HepG2 (cell line): Measurements from ENCODE around the gene ACTN1. TPM values are rescaled to one million over a fixed set of nuclear protein-coding genes. Genes with fewer than 3 reads are reported as not detected.
A peak's percentile ranks its signal among the peaks of the same experiment; 100 is the strongest.

Experiments
- ARHGAP35 ChIP-seq: sonication (generic); formaldehyde crosslinking; IDR thresholded peaks from 2 replicates; pipeline ENCODE4 v1.9.0; 2022; ENCODE audit warnings: mild to moderate bottlenecking, inconsistent platforms, moderate library complexity, missing genetic modification reagents, borderline replicate concordance
- BRCA1 ChIP-seq: sonication (generic); formaldehyde crosslinking; IDR thresholded peaks from 2 replicates; pipeline ENCODE4 v1.4.0; 2020; ENCODE audit warnings: missing genetic modification reagents
- FOXC1 ChIP-seq: sonication (generic); formaldehyde crosslinking; IDR thresholded peaks from 2 replicates; pipeline ENCODE4 v1.8.0; 2022; ENCODE audit warnings: mild to moderate bottlenecking, missing genetic modification reagents, borderline replicate concordance
- GABPB1 ChIP-seq: IDR thresholded peaks from 2 replicates; pipeline ENCODE4 v1.6.1; 2016; ENCODE audit warnings: mild to moderate bottlenecking, missing genetic modification reagents, moderate library complexity, missing compliant biosample characterization
- KDM4B ChIP-seq: sonication (generic); formaldehyde crosslinking; IDR thresholded peaks from 2 replicates; pipeline ENCODE4 v1.4.0; 2020; ENCODE audit warnings: missing genetic modification reagents
- MEIS1 ChIP-seq: sonication (generic); formaldehyde crosslinking; IDR thresholded peaks from 2 replicates; pipeline ENCODE4 v1.9.0; 2021; ENCODE audit warnings: mild to moderate bottlenecking, missing genetic modification reagents, moderate library complexity, borderline replicate concordance
- MXI1 ChIP-seq: IDR thresholded peaks from 3 replicates; pipeline ENCODE4 v1.6.1; 2012; ENCODE audit warnings: low read depth, low read length, inconsistent platforms, borderline replicate concordance
- NKX3-1 ChIP-seq: sonication (generic); formaldehyde crosslinking; IDR thresholded peaks from 2 replicates; pipeline ENCODE4 v1.5.0; 2020; ENCODE audit warnings: missing genetic modification reagents
- RXRA ChIP-seq: sonication (generic); formaldehyde crosslinking; IDR thresholded peaks from 2 replicates; pipeline ENCODE4 v1.5.1; 2020; ENCODE audit warnings: missing genetic modification reagents
- SUZ12 ChIP-seq: fragments of 150-350 bp; IDR thresholded peaks from 2 replicates; pipeline ENCODE4 v1.6.1; 2014; ENCODE audit warnings: low read depth, low read length
- TP53 ChIP-seq: sonication (generic); formaldehyde crosslinking; conservative IDR thresholded peaks from 2 replicates; pipeline ENCODE4 v1.4.0; 2020; ENCODE audit warnings: missing genetic modification reagents
- ZNF225 ChIP-seq: sonication (generic); formaldehyde crosslinking; IDR thresholded peaks from 2 replicates; pipeline ENCODE4 v1.4.0; 2020; ENCODE audit warnings: mild to moderate bottlenecking, missing genetic modification reagents
- ZNF614 ChIP-seq: IDR thresholded peaks from 2 replicates; pipeline ENCODE4 v1.6.1; 2018; ENCODE audit warnings: missing biosample characterization, missing genetic modification reagents, inconsistent platforms, borderline replicate concordance
- ZNF616 ChIP-seq: sonication (generic); formaldehyde crosslinking; IDR thresholded peaks from 2 replicates; pipeline ENCODE4 v1.5.0; 2020; ENCODE audit warnings: low read depth, mild to moderate bottlenecking, missing genetic modification reagents
- ZNF724P ChIP-seq: sonication (generic); formaldehyde crosslinking; IDR thresholded peaks from 2 replicates; pipeline ENCODE4 v1.8.0; 2022; ENCODE audit warnings: missing genetic modification reagents, borderline replicate concordance
- polyA plus RNA-seq, 8 experiments: library from polyadenylated mRNA; depleted of rRNA in 3 of 8; stranded (reverse) in 7 of 8; unstranded in 1 of 8; fragments of >200 nt; fragmentation: Illumina TruSeq in 4 of 8; extraction: Trizol in 4 of 8; gene quantifications; 2 replicates each; pipeline versions ENCODE4 v1.2.1 to v1.2.3, GENCODE V29; 2011 to 2016; ENCODE audit warnings: low read depth in 4 of 8, missing spikeins in 1 of 8, mixed read lengths in 1 of 8; ENCODE audit not compliant: insufficient read depth in 1 of 8
- total RNA-seq, 5 experiments: library from RNA; depleted of rRNA; stranded (reverse); fragments of >200 nt; fragmentation: Illumina TruSeq; extraction: Trizol; gene quantifications; 2 replicates each; pipeline ENCODE4 v1.2.3, GENCODE V29; 2016; ENCODE audit warnings: low read depth in 1 of 5
- TF ChIP-seq, protein P1 (sequence below): sonication (generic); formaldehyde crosslinking; IDR thresholded peaks from 2 replicates; pipeline ENCODE4 v1.4.0; 2020; ENCODE audit warnings: mild to moderate bottlenecking, missing genetic modification reagents
- TF ChIP-seq, protein P2 (sequence below): sonication (generic); formaldehyde crosslinking; IDR thresholded peaks from 2 replicates; pipeline ENCODE4 v1.4.0; 2020; ENCODE audit warnings: missing genetic modification reagents
- TF ChIP-seq, protein P3 (sequence below): sonication (generic); formaldehyde crosslinking; IDR thresholded peaks from 2 replicates; pipeline ENCODE4 v1.5.0; 2020; ENCODE audit warnings: mild to moderate bottlenecking, missing genetic modification reagents, borderline replicate concordance
- TF ChIP-seq, protein P4 (sequence below): sonication (generic); formaldehyde crosslinking; IDR thresholded peaks from 2 replicates; pipeline ENCODE4 v1.4.0; 2020; ENCODE audit warnings: missing genetic modification reagents, borderline replicate concordance
- TF ChIP-seq, protein P5 (sequence below): sonication (generic); formaldehyde crosslinking; IDR thresholded peaks from 2 replicates; pipeline ENCODE4 v1.8.0; 2022; ENCODE audit warnings: missing genetic modification reagents, mild to moderate bottlenecking, borderline replicate concordance

Gene ACTN1
- total and polyA plus RNA-seq, 2 of the 13 experiments (the other 11 are each of a cell fraction or from before 2014, with no cell fraction given), result 58.6 to 162 TPM

DNA sequence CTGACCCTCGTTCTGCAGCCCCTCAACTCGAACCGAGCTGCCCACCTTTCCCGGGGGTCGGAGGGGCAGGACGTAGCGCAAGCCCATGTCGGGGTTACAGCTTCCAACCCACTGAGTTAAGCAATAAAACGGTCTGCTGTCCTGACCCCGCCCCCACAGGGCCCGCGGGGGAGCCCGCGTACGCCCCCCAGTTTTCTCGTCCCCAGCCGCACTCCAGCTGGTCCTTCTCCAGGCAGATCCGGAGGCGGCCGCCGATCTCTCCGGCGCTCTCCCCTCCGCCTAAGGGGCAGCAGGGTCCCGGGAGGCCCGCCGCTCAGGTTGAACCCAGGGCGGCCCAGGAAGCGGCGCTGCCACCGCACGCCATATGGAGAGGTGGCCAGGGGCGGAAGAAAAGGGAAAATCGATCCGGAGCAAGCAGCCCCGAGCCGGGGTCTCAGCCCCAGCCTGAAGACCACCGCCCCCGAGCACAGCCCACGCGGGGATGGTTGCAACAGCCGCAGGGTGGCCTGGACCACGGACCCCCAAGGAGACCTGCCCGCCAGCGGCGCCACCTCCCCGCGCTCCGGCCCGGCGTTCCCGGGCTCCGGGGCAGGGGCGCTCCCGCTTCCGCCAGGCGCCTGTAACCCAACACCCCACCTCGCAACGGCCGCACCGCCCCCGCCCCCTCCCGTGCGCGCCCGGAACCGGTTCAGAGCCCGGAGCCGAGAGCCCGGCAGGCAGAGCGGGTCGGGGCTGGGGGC is 760 bp downstream of the ACTN1 start (continued):
- TF ChIP-seq ARHGAP35 (CRISPR knock-in tag) (no peak; the same call in 1 of the 2 replicates), RXRA (CRISPR knock-in tag) (no peak), ZNF616 (no peak), BRCA1 (CRISPR knock-in tag) (no peak), GABPB1 (CRISPR knock-in tag) (peak; percentile 49), ZNF614 (CRISPR knock-in tag) (no peak), FOXC1 (CRISPR knock-in tag) (peak; percentile 66; the same call in 1 of the 2 replicates), SUZ12 (no peak), MEIS1 (no peak), MXI1 (no peak), TP53 (CRISPR knock-in tag) (no peak), KDM4B (CRISPR knock-in tag) (no peak), ZNF724P (CRISPR knock-in tag) (peak; percentile 38; the same call in 1 of the 2 replicates), NKX3-1 (CRISPR knock-in tag) (no peak), ZNF225 (no peak; the same call in 1 of the 2 replicates)
- TF ChIP-seq, protein P1, sequence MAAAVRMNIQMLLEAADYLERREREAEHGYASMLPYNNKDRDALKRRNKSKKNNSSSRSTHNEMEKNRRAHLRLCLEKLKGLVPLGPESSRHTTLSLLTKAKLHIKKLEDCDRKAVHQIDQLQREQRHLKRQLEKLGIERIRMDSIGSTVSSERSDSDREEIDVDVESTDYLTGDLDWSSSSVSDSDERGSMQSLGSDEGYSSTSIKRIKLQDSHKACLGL (CRISPR knock-in tag), result no peak
- TF ChIP-seq, protein P2, sequence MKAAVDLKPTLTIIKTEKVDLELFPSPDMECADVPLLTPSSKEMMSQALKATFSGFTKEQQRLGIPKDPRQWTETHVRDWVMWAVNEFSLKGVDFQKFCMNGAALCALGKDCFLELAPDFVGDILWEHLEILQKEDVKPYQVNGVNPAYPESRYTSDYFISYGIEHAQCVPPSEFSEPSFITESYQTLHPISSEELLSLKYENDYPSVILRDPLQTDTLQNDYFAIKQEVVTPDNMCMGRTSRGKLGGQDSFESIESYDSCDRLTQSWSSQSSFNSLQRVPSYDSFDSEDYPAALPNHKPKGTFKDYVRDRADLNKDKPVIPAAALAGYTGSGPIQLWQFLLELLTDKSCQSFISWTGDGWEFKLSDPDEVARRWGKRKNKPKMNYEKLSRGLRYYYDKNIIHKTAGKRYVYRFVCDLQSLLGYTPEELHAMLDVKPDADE (CRISPR knock-in tag), result no peak
- TF ChIP-seq, protein P3, sequence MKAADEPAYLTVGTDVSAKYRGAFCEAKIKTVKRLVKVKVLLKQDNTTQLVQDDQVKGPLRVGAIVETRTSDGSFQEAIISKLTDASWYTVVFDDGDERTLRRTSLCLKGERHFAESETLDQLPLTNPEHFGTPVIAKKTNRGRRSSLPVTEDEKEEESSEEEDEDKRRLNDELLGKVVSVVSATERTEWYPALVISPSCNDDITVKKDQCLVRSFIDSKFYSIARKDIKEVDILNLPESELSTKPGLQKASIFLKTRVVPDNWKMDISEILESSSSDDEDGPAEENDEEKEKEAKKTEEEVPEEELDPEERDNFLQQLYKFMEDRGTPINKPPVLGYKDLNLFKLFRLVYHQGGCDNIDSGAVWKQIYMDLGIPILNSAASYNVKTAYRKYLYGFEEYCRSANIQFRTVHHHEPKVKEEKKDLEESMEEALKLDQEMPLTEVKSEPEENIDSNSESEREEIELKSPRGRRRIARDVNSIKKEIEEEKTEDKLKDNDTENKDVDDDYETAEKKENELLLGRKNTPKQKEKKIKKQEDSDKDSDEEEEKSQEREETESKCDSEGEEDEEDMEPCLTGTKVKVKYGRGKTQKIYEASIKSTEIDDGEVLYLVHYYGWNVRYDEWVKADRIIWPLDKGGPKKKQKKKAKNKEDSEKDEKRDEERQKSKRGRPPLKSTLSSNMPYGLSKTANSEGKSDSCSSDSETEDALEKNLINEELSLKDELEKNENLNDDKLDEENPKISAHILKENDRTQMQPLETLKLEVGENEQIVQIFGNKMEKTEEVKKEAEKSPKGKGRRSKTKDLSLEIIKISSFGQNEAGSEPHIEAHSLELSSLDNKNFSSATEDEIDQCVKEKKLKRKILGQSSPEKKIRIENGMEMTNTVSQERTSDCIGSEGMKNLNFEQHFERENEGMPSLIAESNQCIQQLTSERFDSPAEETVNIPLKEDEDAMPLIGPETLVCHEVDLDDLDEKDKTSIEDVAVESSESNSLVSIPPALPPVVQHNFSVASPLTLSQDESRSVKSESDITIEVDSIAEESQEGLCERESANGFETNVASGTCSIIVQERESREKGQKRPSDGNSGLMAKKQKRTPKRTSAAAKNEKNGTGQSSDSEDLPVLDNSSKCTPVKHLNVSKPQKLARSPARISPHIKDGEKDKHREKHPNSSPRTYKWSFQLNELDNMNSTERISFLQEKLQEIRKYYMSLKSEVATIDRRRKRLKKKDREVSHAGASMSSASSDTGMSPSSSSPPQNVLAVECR (CRISPR knock-in tag), result peak; percentile 58
- TF ChIP-seq, protein P4, sequence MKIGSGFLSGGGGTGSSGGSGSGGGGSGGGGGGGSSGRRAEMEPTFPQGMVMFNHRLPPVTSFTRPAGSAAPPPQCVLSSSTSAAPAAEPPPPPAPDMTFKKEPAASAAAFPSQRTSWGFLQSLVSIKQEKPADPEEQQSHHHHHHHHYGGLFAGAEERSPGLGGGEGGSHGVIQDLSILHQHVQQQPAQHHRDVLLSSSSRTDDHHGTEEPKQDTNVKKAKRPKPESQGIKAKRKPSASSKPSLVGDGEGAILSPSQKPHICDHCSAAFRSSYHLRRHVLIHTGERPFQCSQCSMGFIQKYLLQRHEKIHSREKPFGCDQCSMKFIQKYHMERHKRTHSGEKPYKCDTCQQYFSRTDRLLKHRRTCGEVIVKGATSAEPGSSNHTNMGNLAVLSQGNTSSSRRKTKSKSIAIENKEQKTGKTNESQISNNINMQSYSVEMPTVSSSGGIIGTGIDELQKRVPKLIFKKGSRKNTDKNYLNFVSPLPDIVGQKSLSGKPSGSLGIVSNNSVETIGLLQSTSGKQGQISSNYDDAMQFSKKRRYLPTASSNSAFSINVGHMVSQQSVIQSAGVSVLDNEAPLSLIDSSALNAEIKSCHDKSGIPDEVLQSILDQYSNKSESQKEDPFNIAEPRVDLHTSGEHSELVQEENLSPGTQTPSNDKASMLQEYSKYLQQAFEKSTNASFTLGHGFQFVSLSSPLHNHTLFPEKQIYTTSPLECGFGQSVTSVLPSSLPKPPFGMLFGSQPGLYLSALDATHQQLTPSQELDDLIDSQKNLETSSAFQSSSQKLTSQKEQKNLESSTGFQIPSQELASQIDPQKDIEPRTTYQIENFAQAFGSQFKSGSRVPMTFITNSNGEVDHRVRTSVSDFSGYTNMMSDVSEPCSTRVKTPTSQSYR (CRISPR knock-in tag), result peak; percentile 8; the same call in 1 of the 2 replicates
- TF ChIP-seq, protein P5, sequence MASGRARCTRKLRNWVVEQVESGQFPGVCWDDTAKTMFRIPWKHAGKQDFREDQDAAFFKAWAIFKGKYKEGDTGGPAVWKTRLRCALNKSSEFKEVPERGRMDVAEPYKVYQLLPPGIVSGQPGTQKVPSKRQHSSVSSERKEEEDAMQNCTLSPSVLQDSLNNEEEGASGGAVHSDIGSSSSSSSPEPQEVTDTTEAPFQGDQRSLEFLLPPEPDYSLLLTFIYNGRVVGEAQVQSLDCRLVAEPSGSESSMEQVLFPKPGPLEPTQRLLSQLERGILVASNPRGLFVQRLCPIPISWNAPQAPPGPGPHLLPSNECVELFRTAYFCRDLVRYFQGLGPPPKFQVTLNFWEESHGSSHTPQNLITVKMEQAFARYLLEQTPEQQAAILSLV, result no peak
